ENCODE data around the gene SPDYE17. TPM values are rescaled to one million over a fixed set of nuclear protein-coding genes. Genes with fewer than 3 reads are reported as not detected.
"Not testable (repeated sequence)": the region's sequence is repeated elsewhere in the genome, so short reads cannot be mapped to it uniquely, and the experiment has no call there.

Gene SPDYE17
- polyA plus RNA-seq, 2 donors, result not detected

DNA sequence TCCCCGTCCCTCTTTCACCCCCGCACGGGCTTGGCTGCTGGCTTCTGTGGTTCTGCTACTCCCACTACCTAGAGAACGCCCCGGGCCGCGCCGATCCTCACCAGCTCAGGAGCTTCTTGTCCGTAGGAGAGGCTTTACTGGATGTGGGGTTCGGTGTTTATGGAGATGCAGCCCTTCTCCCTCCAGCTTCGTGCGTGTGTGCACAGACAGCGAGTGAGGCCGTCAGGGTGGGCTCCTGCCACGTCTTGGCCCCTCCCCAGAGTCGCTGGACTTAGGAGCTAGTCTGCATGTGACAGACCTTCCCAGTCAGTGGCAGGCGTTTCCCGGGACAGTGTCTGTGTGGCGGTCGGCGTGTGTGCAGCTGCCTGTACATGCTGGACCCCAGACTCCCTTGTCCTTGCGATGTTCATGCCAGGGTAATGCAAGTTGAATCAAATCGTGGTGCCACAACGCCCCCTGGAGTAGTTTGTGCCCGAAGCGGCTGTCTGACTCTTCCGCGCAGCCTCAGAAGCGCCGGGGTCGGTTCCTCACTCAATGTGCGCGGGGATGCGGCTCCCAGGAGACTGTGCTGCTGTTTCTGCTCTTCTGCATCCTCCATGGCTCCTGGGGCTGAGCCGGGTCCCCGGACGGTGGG, 32.6 kb downstream of the SPDYE17 start:
- H3K27ac ChIP-seq (ENCODE audit: low read depth in 2 of 2, low read length in 1 of 2); H3K4me1 ChIP-seq (ENCODE audit: control insufficient read depth in 2 of 2, insufficient read depth in 2 of 2, low read length in 1 of 2); H3K27me3 ChIP-seq (ENCODE audit: control insufficient read depth in 1 of 2, insufficient read depth in 2 of 2, low read length in 2 of 2); H3K9me3 ChIP-seq (ENCODE audit: control insufficient read depth in 2 of 2, insufficient read depth in 1 of 2, low read depth in 1 of 2, low read length in 1 of 2); H3K4me3 ChIP-seq (ENCODE audit: low read depth in 1 of 2, low read length in 2 of 2): not testable (repeated sequence)
- WGBS, 2 donors, result 72 to 73% methylated on average over 12 to 18 of the region's 37 CpGs
- H3K36me3 ChIP-seq (ENCODE audit: control insufficient read depth in 2 of 2, insufficient read depth in 2 of 2, low read length in 1 of 2), result peaks cover 0 to 14% of the 10 kb centered on the region in 2 donors

DNA sequence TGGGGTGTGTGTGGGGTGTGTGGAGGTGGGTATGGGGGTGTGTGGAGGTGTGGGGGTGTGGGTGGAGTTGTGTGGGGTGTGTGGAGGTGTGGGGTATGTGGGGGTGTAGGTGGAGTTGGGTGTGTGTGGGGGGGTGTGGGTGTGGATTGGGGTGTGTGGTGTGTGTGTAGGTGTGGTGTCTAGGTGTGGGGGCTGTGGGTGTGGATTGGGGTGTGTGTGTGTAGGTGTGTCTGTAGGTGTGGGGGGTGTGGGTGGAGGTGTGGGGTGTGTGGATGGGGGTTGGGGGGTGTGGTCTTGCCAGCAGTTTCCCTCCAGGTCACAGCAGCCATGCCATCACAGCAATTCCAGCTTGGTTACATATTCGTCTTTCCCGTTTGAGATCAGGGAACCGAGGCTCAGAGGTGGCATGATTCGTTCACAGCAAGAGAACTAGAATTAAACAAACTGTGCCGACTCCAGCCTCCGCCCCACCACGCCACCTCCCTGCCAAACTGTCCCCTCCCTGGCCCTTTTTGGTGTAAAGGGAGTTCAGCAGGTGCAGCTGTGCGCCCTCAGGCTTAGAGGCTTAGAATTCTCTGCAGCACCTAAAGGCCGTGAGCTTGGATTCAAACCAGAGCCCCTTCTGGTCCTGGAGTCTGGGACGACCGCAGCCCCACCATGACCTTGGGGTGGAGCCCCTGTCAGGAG, 33.3 kb downstream of the SPDYE17 start:
- Histone ChIP-seq H3K27ac (ENCODE audit: low read depth in 2 of 2, low read length in 1 of 2) (peak overlapping the region; percentile 25 to 82), H3K36me3 (ENCODE audit: control insufficient read depth in 2 of 2, insufficient read depth in 2 of 2, low read length in 1 of 2) (peaks cover 0 to 14% of the 10 kb centered on the region in 2 donors)
- 54 to 63% methylated on average over 8 to 10 of the region's 11 CpGs for WGBS, 2 donors
- H3K4me3 ChIP-seq (ENCODE audit: low read depth in 1 of 2, low read length in 2 of 2); H3K9me3 ChIP-seq (ENCODE audit: control insufficient read depth in 2 of 2, insufficient read depth in 1 of 2, low read depth in 1 of 2, low read length in 1 of 2); H3K4me1 ChIP-seq (ENCODE audit: control insufficient read depth in 2 of 2, insufficient read depth in 2 of 2, low read length in 1 of 2); H3K27me3 ChIP-seq (ENCODE audit: control insufficient read depth in 1 of 2, insufficient read depth in 2 of 2, low read length in 2 of 2): not testable (repeated sequence)

DNA sequence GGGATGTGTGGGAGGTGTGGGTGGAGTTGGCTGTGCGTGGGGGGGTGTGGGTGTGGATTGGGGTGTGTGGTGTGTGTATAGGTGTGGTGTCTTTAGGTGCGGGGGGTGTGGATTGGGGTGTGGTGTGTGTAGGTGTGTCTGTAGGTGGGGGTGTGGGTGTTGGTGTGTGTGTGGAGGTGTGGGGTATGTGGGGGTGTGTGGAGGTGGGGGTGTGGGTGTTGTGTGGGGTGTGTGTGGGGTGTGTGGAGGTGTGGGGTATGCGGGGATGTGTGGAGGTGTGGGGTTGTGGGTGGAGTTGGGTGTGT, 33.9 kb downstream of the SPDYE17 start:
- peaks cover 0 to 7% of the 10 kb centered on the region in 2 donors for H3K4me1 ChIP-seq (ENCODE audit: control insufficient read depth in 2 of 2, insufficient read depth in 2 of 2, low read length in 1 of 2)
- 72 to 79% methylated on average over 3 of the region's 3 CpGs for WGBS, 2 donors
- peaks cover 0 to 12% of the 10 kb centered on the region in 2 donors for H3K36me3 ChIP-seq (ENCODE audit: control insufficient read depth in 2 of 2, insufficient read depth in 2 of 2, low read length in 1 of 2)
- H3K27ac ChIP-seq (ENCODE audit: low read depth in 2 of 2, low read length in 1 of 2), result peak overlapping the region in 1 of 2 donors; percentile 82
- H3K9me3 ChIP-seq (ENCODE audit: control insufficient read depth in 2 of 2, insufficient read depth in 1 of 2, low read depth in 1 of 2, low read length in 1 of 2), result peaks cover 0 to 8% of the 10 kb centered on the region in 2 donors
- H3K4me3 ChIP-seq (ENCODE audit: low read depth in 1 of 2, low read length in 2 of 2), result no peak overlapping the region
- no peaks in the 10 kb centered on the region for H3K27me3 ChIP-seq (ENCODE audit: control insufficient read depth in 1 of 2, insufficient read depth in 2 of 2, low read length in 2 of 2)

DNA sequence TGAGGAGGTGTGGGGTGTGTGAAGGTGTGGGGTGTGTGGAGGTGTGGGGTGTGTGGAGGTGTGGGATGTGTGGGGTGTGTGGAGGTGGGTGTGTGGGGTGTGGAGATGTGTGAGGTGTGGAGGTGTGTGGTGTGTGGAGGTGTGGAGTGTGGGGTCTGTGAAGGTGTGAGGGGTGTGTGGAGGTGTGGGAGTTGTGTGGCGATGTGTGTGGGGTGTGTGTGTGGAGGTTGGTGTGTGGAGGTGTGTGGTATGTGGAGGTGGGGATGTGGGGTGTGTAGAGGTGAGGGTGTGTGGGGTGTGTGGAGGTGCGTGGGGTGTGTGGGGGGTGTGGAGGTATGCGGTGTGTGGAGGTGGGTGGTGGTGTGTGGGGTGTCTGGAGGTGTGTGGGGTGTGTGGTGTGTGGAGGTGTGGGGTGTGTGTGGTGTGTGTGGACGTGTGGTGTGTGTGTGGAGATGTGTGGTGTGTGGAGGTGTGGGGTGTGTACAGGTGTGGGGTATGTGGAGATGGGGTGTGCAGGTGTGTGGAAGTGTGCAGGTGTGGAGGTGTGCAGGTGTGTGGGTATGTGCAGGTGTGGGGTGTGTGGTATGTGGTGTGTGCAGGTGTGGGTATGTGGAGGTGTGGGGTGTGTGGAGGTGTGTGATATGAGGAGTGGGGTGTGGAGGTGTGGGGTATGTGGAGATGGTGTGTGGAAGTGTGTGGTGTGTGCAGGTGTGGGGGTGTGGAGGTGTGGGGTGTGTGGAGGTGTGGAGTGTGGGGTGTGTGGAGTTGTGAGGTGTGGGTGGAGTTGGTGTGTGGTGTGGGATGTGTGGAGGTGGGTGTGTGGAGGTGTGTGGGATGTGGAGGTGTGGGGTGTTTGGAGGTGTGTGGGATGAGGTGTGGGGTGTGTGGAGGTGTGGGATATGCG, 34.5 kb downstream of the SPDYE17 start:
- Histone ChIP-seq H3K9me3 (ENCODE audit: control insufficient read depth in 2 of 2, insufficient read depth in 1 of 2, low read depth in 1 of 2, low read length in 1 of 2) (peaks cover 0 to 8% of the 10 kb centered on the region in 2 donors), H3K36me3 (ENCODE audit: control insufficient read depth in 2 of 2, insufficient read depth in 2 of 2, low read length in 1 of 2) (peaks cover 0 to 10% of the 10 kb centered on the region in 2 donors), H3K27me3 (ENCODE audit: control insufficient read depth in 1 of 2, insufficient read depth in 2 of 2, low read length in 2 of 2) (no peaks in the 10 kb centered on the region), H3K4me3 (ENCODE audit: low read depth in 1 of 2, low read length in 2 of 2) (no peak overlapping the region), H3K27ac (ENCODE audit: low read depth in 2 of 2, low read length in 1 of 2) (peak overlapping the region in 1 of 2 donors; percentile 82), H3K4me1 (ENCODE audit: control insufficient read depth in 2 of 2, insufficient read depth in 2 of 2, low read length in 1 of 2) (peaks cover 0 to 7% of the 10 kb centered on the region in 2 donors)
- 76 to 77% methylated on average over 5 of the region's 5 CpGs for WGBS, 2 donors

DNA sequence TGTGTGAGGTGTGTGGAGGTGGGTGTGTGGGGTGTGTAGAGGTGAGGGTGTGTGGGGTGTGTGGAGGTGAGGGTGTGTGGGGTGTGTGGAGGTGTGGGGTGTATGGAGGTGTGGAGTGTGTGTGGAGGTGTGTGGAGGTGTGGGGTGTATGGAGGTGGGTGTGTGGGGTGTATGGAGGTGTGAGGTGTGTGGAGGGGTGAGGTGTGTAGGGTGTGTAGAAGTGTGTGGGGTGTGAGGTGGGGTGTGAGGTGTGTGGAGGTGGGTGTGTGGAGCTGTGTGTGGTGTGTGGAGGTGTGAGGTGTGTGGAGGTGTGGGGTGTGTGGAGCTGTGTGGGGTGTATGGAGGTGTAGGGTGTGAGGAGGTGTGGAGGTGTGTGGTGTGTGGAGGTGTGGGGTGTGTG, 35.2 kb downstream of the SPDYE17 start:
- not testable (repeated sequence) for H3K27me3 ChIP-seq (ENCODE audit: control insufficient read depth in 1 of 2, insufficient read depth in 2 of 2, low read length in 2 of 2); H3K4me3 ChIP-seq (ENCODE audit: low read depth in 1 of 2, low read length in 2 of 2); H3K36me3 ChIP-seq (ENCODE audit: control insufficient read depth in 2 of 2, insufficient read depth in 2 of 2, low read length in 1 of 2); H3K4me1 ChIP-seq (ENCODE audit: control insufficient read depth in 2 of 2, insufficient read depth in 2 of 2, low read length in 1 of 2); H3K9me3 ChIP-seq (ENCODE audit: control insufficient read depth in 2 of 2, insufficient read depth in 1 of 2, low read depth in 1 of 2, low read length in 1 of 2)
- peak overlapping the region in 1 of 2 donors; percentile 82 for H3K27ac ChIP-seq (ENCODE audit: low read depth in 2 of 2, low read length in 1 of 2)

DNA sequence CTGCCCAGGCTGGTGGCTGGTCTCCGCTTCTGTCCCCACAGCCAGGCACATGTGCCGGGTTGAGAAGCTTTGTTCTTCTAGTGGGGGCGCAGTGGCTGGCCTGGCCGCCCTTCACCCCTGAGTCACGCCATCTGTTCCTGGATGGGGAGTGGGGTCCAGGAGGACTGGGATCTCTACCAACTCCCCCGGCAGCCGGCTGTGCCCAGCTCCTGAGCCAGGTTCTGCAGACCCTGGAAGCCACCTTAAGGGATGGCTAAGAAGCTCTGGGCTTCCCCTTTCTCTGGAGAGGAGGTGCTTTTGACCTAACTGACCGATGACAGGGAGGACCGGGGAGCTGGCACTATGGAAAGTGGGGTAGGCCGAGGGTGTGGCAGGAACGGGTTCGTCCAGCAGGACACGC, 37.9 kb downstream of the SPDYE17 start:
- H3K4me3 ChIP-seq (ENCODE audit: low read depth in 1 of 2, low read length in 2 of 2); H3K9me3 ChIP-seq (ENCODE audit: control insufficient read depth in 2 of 2, insufficient read depth in 1 of 2, low read depth in 1 of 2, low read length in 1 of 2); H3K27me3 ChIP-seq (ENCODE audit: control insufficient read depth in 1 of 2, insufficient read depth in 2 of 2, low read length in 2 of 2); H3K36me3 ChIP-seq (ENCODE audit: control insufficient read depth in 2 of 2, insufficient read depth in 2 of 2, low read length in 1 of 2); H3K27ac ChIP-seq (ENCODE audit: low read depth in 2 of 2, low read length in 1 of 2); H3K4me1 ChIP-seq (ENCODE audit: control insufficient read depth in 2 of 2, insufficient read depth in 2 of 2, low read length in 1 of 2): not testable (repeated sequence)
- 91 to 96% methylated on average over 3 to 6 of the region's 13 CpGs for WGBS, 2 donors

DNA sequence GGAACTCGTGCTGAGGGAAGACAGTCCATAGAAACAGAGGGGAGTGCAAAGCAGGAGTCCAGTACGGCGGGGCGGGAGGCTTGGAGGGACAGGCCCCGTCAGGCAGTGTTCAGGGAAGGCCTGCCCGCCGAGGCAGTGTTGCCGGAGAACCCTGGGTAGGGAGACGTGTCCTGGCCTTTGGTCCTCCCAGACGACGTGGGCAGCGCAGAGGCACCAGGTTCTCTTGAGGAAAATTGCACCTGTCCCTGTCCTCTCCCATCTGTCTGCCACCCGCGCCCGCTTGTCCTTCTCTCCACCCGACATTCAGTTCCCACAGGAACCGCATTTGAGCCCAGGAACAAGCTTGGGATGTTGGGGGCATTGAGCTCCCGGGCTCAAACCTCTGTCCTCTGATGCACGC, 38.3 kb downstream of the SPDYE17 start:
- 88 to 89% methylated on average over 18 to 19 of the region's 19 CpGs for WGBS, 2 donors
- H3K27me3 ChIP-seq (ENCODE audit: control insufficient read depth in 1 of 2, insufficient read depth in 2 of 2, low read length in 2 of 2); H3K4me1 ChIP-seq (ENCODE audit: control insufficient read depth in 2 of 2, insufficient read depth in 2 of 2, low read length in 1 of 2); H3K36me3 ChIP-seq (ENCODE audit: control insufficient read depth in 2 of 2, insufficient read depth in 2 of 2, low read length in 1 of 2); H3K4me3 ChIP-seq (ENCODE audit: low read depth in 1 of 2, low read length in 2 of 2); H3K9me3 ChIP-seq (ENCODE audit: control insufficient read depth in 2 of 2, insufficient read depth in 1 of 2, low read depth in 1 of 2, low read length in 1 of 2); H3K27ac ChIP-seq (ENCODE audit: low read depth in 2 of 2, low read length in 1 of 2): not testable (repeated sequence)

DNA sequence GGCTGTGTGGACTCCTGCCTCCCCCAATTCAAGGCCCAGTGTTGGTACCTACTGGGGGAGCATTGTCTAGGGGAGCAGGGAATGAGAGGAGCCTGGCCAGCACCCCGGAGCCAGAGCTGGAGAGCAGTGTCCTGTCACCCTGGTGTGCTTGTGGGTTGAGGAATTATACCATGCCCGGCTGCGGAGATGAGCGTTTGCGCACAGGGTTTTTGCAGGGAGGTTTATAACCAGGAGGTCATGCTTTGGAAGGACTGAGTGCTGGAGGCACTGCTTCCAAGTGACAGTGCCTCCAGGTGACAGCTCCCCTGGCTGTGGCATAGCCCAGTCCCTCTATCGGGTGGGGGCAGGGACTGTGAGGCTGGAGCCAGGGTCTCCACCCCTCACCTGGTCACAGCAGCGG, 39.3 kb downstream of the SPDYE17 start:
- not testable (repeated sequence) for H3K36me3 ChIP-seq (ENCODE audit: control insufficient read depth in 2 of 2, insufficient read depth in 2 of 2, low read length in 1 of 2); H3K4me1 ChIP-seq (ENCODE audit: control insufficient read depth in 2 of 2, insufficient read depth in 2 of 2, low read length in 1 of 2); H3K27ac ChIP-seq (ENCODE audit: low read depth in 2 of 2, low read length in 1 of 2); H3K4me3 ChIP-seq (ENCODE audit: low read depth in 1 of 2, low read length in 2 of 2); H3K27me3 ChIP-seq (ENCODE audit: control insufficient read depth in 1 of 2, insufficient read depth in 2 of 2, low read length in 2 of 2); H3K9me3 ChIP-seq (ENCODE audit: control insufficient read depth in 2 of 2, insufficient read depth in 1 of 2, low read depth in 1 of 2, low read length in 1 of 2)
- WGBS, 2 donors, result 93% methylated on average over 4 to 6 of the region's 7 CpGs

DNA sequence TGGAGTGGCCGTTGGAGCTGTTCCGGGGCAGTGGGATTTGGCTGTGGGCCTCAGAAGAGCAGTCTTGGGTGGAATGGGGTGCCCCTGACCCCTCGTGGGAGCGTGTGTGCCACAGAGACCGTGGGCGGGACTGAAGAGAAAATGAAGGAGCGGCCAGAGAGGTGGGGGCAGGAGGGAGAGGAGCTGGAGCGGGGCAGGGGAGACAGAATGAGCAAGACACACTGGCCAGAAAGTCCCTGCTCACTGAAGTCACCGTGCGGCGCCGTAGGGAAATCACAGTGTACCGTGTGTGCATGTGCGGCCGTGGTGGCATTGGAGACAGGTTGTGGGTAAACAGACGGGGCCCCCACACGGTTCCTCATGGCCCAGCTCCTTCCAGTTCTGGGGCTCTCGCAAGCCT, 40.0 kb downstream of the SPDYE17 start:
- H3K9me3 ChIP-seq (ENCODE audit: control insufficient read depth in 2 of 2, insufficient read depth in 1 of 2, low read depth in 1 of 2, low read length in 1 of 2); H3K27me3 ChIP-seq (ENCODE audit: control insufficient read depth in 1 of 2, insufficient read depth in 2 of 2, low read length in 2 of 2); H3K4me1 ChIP-seq (ENCODE audit: control insufficient read depth in 2 of 2, insufficient read depth in 2 of 2, low read length in 1 of 2); H3K4me3 ChIP-seq (ENCODE audit: low read depth in 1 of 2, low read length in 2 of 2); H3K27ac ChIP-seq (ENCODE audit: low read depth in 2 of 2, low read length in 1 of 2); H3K36me3 ChIP-seq (ENCODE audit: control insufficient read depth in 2 of 2, insufficient read depth in 2 of 2, low read length in 1 of 2): not testable (repeated sequence)
- WGBS, 2 donors, result 72 to 90% methylated on average over 6 to 13 of the region's 18 CpGs
